Epidermal melanocyte (primary cell): ENCODE measurements around the gene OR10D3.
"Not testable (repeated sequence)": the region's sequence is repeated elsewhere in the genome, so short reads cannot be mapped to it uniquely, and the experiment has no call there.

ENCODE experiments used
- DNase-seq: peaks from one replicate; pipeline ENCODE4 v3.0.0; 2011; ENCODE audit warnings: low spot score; ENCODE audit not compliant: insufficient read length

Gene OR10D3

DNA sequence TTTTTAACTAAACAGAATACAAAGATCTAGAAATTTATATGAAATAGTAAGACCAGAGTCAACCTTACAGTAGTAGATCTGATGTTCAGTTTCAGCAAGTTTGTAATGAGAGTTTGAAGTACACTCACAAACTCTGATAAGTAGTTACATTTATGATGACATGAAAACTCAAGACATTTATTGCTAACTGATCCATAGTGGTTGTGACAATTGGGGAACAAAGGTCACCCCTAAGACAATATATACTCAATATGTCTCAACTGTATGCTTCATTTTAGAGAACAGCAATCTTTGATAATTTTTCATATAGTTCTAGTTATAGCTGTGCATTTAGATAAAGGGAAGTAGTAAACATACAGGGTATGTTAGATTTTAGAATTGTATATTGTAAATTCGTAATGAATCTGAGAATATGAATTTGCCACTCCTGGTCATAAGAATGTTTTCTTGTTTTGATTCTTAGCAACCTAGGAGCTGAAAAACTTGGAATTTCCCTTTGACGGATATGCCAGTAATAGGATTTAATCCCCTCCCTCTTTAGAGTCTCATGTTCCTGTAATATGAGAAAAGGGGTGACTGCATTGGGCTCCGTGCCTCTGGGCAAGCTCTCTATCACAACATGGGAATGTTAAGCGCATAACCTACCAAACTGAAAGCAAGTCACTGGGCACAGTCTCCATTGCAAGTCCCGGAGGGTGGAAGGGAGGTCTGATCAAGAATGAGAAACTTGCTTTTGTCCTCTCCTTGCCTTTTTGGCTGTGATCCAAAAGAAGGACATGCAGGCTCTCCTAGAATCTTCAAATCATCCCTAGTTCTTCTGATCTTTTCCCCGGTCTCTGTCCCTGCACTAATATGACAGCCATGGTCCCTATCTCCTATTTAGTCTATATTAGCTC lies 11.4 kb downstream of the OR10D3 start:
- DNase-seq = no peak

DNA sequence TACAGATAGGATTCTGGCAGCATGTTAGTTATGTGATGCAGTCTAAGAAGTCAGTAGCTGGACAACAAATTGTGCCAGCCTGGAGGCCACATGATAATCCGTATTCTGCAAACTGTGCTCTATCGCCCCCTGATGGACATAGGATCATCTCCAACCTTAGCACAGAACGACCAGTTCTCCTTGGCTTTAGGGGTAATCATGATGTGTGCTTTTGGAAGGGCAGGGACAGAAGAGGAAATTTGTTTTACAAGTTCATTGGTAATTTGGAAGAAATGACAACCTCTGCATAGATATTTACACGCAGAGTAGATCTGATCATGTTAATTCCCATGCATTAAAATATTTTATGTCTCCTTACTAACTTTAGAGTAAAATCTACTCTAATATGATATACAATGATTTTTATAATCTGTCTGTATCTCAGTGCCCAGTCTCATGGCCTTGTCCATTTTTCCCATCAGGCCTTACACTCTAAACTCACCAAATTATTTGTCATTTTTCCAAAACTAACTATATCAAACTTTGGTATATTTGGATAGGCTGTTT lies 12.1 kb downstream of the OR10D3 start:
- DNase-seq = no peak

DNA sequence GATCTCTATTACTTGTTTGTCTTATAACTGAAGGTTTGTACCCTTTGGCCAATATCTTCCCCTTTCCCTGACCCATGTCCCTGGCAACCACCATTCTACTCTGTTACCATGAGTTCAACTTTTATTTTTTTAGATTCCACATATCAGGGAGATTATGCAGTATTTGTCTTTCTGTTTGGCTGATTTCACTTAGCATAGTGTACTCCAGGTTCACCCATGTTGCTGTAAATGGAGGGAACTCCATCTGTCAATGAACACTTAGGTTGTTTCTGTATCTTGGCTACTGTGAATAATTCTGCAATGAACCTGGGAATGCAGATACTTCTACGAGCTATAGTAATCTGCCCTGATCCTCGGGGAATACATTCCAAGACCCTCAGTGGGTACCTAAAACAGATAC lies 14.9 kb downstream of the OR10D3 start:
- DNase-seq = no peak

DNA sequence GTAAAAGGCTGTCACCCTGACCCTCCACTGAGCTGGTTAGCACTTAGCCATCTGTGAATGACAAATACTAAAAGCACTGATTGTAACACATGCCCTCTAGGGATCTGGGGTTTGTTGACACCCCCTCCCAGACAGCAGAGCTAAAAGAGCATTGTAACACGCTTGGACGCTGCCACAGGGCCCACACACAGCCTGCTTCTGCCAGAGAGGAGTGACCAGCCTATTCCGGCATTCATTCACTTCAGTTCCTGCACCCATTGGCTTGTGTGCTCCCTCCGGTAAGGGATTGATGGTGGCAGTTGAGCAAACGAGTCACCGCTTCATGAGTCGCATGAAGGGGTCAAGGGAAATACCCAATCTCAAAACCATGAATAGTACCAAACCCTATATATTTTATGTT lies 15.8 kb downstream of the OR10D3 start:
- no peak for DNase-seq

DNA sequence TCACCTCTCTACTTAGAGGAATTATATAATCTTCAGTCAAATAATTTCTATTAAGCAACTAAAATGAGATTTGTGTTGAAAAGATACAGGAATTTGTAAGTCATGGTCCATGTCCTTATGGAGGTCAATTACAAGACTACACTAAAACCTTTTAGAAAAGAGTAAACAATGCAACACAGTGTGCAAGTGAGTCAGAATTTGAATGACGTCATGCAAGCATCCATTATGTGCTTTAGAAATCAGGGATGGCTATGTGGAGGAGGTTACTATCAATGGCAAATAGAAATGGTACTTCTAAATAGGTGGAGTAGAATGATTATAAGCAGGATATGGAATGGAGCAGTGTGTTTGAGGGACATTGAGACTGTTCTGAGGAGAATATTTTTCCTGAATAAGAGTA lies 16.6 kb downstream of the OR10D3 start:
- DNase-seq = no peak

DNA sequence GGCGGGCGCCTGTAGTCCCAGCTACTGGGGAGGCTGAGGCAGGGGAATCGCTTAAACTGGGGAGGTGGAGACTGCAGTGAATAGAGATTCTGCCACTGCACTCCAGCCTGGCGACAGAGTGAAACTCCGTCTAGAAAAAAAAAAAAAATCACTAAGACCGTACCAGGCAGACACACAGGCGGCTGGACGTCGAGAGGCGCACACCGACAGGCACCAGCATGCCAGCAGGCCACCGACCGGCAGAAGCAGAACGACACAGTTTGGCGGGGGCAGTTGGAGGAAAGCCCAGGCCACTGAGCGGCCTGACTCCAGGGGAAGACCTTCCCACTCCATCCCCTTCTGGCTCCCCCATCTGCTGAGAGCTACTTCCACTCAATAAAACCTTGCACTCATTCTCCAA lies 17.5 kb downstream of the OR10D3 start:
- DNase-seq = no peak

DNA sequence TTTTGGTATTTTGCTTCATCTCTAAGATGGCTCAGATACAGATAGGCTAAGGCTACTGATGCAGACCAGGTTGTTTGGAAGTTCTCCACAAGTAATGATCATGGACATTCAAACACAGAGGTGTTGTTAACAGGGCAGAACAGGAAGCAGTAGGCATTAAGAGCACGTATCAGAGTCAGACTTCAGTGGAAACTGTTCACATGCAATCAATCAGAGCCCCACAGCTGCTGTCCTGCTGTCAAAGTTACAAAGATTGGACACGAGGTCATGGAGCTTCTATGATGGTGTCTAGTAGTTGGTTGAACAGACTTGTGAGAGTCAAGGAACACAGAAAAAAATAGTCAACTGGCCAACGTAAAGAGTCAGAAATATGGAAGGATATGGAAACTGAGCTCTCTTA lies 19.8 kb downstream of the OR10D3 start:
- no peak for DNase-seq

DNA sequence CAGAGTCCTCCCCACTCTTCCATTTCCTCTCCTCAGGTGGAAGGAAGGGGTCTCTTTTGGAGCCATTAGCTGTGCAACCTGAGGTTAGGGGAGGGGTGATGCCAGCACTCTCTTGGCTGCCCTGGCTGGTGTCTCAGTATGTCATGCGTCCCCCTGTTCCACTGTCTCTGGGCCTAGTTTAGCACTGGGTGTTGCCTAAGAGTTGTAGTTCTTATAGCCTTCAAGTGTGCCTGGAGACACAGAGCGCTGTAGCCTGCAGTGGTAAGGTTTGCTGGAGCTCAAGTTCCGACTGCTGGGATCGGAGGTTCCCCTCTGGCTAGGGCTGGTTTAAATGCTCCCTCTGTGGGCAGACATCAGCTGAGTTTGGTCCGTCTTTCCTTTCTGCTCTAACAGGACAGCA lies 20.9 kb downstream of the OR10D3 start:
- no peak for DNase-seq

DNA sequence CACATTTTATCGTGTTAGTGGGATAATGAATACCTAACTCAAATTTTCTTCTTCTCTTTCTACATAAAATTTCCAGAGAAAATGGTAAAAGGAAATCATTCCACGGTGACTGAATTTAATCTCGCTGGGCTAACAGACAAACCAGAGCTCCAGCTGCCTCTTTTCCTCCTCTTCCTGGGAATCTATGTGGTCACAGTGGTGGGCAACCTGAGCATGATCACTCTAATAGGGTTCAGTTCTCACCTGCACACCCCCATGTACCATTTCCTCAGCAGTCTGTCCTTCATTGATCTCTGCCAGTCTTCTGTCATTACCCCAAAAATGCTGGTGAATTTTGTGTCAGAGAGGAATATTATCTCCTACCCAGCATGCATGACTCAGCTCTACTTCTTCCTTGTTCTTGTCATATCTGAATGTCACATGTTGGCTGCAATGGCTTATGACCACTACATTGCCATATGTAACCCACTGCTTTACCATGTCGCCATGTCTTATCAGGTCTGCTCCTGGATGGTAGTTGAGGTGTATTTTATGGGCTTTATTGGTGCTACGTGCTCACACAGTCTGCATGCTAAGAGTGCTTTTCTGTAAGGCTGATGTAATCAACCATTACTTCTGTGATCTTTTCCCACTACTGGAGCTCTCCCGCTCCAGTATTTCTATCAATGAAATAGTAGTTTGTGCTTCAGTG lies 24.1 kb downstream of the OR10D3 start:
- DNase-seq = no peak

DNA sequence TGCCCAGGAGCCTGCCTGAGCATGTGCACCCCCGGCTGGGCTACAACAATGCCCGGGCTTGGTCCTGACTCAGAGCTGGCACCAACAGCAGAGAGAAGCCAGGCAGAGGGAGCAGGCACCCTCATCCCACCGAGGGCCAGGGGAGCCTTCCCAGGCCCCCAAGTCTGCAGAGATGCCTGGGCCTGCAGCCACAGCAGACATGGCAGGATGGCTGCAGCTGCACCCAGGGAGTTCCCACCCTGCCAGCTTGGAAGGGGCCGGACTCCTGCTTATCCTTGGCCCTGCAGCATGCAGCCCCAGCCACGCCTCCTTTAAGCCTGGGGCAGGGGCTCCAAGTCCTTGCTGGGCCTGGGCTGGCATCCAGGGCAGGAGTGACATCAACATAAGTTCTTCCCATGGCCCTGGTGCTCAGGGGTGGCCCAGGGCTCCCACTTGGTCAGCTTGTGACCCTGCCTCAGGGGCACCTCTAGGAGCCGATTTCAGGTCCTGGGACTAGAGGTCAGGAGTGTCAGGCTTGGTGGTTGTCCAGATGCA lies 26.7 kb downstream of the OR10D3 start:
- no peak for DNase-seq

DNA sequence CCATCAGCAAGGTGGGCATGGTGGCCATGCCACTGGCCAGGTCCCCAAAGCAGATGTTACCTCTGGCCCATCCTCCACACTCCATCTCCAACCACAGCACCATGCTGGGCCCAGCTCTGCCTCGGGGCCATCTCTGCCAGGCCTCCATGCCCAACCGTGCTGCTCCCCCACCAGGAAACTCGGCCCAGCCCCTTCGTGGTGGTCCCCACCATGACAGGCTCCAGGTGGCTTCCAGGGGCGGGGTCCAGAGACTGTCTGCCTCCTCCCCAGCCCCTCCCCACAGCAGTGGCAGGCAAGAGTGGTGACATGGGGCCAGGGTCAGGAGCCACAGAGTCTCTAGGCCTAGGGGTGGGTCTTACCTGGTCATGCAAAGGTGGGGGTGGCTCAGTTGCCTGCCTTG lies 27.3 kb downstream of the OR10D3 start:
- no peak for DNase-seq

DNA sequence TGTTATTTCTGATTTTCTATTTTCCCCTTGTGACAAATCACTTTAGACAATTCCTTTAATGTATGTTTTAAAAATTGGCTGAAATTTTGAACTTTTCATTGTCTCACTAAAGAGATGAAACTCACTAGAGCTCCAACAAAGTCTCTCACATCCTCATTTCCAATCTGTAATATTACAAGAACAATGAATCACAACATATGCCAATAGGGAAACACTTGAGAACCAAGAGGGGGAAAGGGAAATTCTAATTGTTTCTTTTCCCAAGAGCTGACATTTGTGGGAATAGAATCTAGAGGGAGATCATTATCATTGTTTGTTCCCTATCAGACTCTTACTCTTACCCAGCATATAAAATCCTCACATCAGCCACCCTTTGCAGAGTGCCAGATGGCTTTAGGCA lies 28.2 kb downstream of the OR10D3 start:
- DNase-seq = no peak

DNA sequence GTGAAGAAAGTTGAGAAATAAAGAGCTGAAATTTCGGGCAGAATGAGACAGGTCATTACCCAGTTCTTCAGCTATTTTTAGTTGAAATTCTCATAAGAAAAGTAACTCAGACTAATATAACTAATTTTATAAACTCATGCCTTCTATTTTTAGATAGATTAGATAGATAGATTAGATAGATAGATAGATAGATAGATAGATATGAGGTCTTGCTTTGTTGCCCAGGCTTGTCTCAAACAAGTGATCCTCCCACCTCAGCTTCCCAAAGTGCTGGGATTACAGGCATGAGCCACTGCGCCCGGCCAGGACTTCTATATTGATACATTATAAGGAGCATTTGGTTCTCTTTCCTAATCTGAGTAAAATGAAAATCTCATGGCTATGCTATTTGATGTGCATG lies 30.9 kb downstream of the OR10D3 start:
- DNase-seq = no peak

DNA sequence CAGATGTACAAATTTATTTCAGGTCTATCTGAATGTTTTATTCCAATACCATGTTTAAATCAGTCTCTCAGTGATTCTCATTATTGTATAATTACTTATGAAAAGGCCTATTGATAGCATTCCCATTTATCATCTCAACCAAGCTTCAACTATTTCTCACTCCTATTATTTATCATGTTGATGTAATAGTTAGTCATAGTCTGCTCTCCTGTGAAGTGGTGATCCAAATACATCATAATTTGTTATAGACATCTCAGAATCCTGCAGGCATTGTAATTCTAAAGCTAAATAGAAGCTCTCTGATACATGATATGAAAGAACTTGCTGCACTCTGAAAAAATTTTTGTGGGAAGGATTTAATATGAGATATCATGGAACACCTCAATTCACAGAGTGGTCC lies 36.0 kb downstream of the OR10D3 start:
- DNase-seq = no peak

DNA sequence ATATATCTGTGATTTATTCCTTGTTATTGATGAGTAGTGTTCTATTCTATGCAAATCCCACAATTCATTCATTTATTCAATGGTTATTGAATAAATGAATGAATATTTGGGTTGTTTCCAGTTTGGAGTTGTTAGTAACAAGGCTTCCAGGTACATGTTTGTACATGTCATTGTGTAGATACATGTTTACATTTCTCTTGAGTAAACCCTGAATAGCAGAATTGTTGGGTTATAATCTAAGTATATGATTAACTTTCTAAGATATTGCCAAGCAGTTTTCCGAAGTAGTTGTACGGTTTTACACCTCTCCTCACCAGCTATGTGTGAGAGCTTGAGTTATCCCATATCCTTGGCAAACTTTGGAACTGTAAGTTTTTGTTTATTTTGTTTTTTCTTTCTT lies 39.3 kb downstream of the OR10D3 start:
- DNase-seq = no peak

DNA sequence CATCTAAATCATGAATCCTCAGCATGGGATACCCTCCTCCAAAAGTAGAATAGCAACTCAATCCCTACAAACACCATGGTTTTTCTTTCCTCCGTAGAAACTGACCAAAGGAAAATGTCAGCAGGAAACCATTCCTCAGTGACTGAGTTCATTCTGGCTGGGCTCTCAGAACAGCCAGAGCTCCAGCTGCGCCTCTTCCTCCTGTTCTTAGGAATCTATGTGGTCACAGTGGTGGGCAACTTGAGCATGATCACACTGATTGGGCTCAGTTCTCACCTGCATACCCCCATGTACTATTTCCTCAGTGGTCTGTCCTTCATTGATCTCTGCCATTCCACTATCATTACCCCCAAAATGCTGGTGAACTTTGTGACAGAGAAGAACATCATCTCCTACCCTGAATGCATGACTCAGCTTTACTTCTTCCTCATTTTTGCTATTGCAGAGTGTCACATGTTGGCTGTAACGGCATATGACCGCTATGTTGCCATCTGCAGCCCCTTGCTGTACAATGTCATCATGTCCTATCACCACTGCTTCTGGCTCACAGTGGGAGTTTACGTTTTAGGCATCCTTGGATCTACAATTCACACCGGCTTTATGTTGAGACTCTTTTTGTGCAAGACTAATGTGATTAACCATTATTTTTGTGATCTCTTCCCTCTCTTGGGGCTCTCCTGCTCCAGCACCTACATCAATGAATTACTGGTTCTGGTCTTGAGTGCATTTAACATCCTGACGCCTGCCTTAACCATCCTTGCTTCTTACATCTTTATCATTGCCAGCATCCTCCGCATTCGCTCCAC lies 41.7 kb downstream of the OR10D3 start:
- DNase-seq = not testable (repeated sequence)

DNA sequence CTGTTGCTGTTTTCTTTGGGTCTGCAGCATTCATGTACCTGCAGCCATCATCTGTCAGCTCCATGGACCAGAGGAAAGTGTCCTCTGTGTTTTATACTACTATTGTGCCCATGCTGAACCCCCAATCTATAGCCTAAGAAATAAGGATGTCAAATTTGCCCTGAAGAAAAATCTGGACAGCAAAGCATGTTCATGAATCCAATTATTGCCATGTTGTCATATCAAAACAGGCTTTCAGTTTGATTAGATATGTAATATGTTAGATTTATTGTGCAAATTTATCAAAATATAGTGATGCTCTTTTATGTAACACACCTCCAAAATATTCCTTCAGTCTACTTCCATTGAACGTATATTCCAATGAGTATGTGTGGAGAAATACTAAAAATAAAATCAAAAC lies 42.3 kb downstream of the OR10D3 start:
- no peak for DNase-seq

DNA sequence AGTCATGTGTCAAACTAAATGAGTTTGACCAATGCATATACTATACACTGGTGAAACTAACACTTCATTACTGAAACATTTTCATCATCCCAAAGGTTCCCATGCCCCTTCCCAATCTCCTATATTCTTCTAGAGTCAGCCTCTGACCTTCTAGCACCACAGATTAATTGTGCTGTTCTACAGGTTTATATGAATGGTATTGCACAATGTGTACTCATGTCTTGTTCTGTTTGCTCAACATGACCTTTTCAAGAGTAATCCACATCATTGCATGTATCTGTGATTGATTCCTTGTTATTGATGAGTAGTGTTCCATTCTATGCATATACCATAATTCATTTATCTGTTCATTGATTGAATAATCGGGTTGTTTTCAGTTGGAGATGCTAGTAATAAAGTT lies 50.2 kb downstream of the OR10D3 start:
- DNase-seq = no peak
